Mucosa of stomach (tissue), 1 donor: ENCODE results near the gene C1RL.
A peak's percentile ranks its signal among the peaks of the same experiment; 100 is the strongest.

Experiments used
- H3K27me3 ChIP-seq: one replicate; pipeline ENCODE4 v1.7.0; 2013; ENCODE audit warnings: mild to moderate bottlenecking, low read length; ENCODE audit not compliant: control insufficient read depth, insufficient read depth
- H3K36me3 ChIP-seq: one replicate; pipeline ENCODE4 v1.7.0; 2013; ENCODE audit warnings: low read length; ENCODE audit not compliant: control insufficient read depth, insufficient read depth
- H3K4me1 ChIP-seq: one replicate; pipeline ENCODE4 v1.7.0; 2013; ENCODE audit warnings: mild to moderate bottlenecking, low read length; ENCODE audit not compliant: control insufficient read depth, insufficient read depth
- H3K4me3 ChIP-seq: one replicate; pipeline ENCODE4 v1.7.0; 2013; ENCODE audit warnings: low read length
- H3K9ac ChIP-seq: one replicate; pipeline ENCODE4 v1.7.0; 2013; ENCODE audit warnings: mild to moderate bottlenecking, low read length, moderate library complexity
- H3K9me3 ChIP-seq: one replicate; pipeline ENCODE4 v1.7.0; 2013; ENCODE audit warnings: mild to moderate bottlenecking, low read length, moderate library complexity; ENCODE audit not compliant: control insufficient read depth
- donor health status: Pancreatic carcinoma.

The C1RL gene

DNA sequence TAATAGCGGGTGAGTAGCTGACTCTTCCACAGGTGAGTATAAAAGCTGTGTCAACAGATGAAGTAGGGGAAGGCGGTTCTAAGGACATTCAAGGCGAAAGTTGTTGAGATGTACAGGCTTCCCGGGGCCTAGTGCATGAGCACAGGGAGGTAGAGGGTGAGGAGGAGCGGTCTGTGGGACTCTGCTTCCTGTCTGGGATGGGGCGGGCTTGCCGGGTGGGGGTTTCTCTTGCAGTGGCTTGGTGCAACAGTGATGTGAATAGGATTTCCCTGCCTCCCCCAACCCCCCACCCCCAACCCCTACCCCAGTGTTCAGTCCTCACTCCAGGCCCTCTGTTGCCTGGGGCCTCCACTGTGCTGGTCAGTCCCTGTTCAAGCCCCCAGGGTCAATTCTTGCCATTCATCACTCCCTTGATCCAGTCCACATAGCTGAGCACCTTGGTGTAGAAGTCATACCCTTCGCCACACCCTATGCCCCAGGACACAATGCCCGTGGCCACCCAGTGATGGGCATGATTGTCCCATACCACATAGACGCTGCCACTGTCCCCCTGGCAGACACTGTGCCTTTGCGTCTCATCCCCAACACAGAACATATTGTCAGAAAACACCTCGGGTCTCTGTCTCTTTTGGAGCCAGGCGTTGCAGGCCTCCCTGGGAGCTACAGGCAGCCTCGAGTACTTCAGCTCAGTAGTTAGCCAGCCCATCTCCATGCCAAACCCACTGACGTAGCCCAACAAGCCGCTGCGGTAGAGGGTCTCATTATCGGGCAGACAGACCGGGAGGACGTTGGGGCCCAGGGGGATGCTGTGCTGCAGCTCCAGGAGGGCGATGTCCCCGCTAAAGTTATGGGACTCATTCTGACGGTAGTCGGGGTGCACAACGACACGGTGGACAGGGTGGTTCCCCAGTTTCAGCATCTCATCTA lies 12.7 kb downstream of the C1RL start:
- Histone ChIP-seq H3K4me3 (no peak overlapping the region), H3K4me1 (peaks cover 9% of the 10 kb centered on the region), H3K9me3 (no peaks in the 10 kb centered on the region), H3K9ac (no peak overlapping the region), H3K27me3 (peaks cover 5% of the 10 kb centered on the region), H3K36me3 (no peaks in the 10 kb centered on the region)

DNA sequence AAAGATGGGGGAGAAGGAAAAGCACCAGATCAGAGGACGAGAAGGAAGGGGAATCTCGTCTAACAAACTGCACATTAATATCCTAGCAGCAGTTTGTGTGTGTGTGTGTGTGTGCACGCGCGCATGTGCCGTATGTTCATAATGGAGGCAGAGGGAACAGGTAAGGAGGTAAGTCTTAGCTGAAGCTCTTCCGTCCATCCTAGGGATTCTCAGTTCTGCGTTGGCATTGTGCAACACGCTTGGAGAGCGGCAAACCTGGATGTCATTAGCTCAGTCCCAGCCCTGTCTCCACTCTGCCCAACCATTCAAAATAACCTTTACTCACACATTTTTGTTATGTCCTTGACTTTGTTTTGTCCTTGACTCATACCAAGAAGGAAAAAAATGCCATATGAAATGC lies 15.1 kb downstream of the C1RL start:
- Histone ChIP-seq H3K36me3 (no peaks in the 10 kb centered on the region), H3K4me1 (peaks cover 9% of the 10 kb centered on the region), H3K4me3 (no peak overlapping the region), H3K9ac (no peak overlapping the region), H3K27me3 (peaks cover 5% of the 10 kb centered on the region), H3K9me3 (no peaks in the 10 kb centered on the region)

DNA sequence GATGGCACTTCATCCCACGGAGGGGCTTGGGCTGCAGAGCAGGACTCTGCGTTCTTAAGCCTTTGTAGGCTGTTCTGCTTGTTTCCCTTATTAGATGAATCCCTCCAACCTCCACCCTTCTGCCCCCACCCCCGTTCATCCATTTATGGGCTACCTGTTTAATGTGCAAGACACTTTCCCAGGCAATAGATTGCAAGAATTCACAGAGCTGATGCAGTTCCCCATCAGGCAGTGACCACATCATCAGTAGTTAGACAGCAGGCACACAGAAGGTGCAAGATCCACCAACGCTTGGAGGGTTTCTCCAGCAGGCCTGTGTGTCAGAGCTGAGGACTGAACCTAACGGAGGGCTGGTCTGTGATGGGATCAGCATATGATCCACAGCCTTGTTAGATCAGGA lies 15.5 kb downstream of the C1RL start:
- H3K36me3 ChIP-seq: no peaks in the 10 kb centered on the region
- H3K4me1 ChIP-seq: peaks cover 9% of the 10 kb centered on the region
- H3K27me3 ChIP-seq: peaks cover 5% of the 10 kb centered on the region
- no peak overlapping the region for H3K4me3 ChIP-seq
- no peaks in the 10 kb centered on the region for H3K9me3 ChIP-seq
- H3K9ac ChIP-seq: no peak overlapping the region

DNA sequence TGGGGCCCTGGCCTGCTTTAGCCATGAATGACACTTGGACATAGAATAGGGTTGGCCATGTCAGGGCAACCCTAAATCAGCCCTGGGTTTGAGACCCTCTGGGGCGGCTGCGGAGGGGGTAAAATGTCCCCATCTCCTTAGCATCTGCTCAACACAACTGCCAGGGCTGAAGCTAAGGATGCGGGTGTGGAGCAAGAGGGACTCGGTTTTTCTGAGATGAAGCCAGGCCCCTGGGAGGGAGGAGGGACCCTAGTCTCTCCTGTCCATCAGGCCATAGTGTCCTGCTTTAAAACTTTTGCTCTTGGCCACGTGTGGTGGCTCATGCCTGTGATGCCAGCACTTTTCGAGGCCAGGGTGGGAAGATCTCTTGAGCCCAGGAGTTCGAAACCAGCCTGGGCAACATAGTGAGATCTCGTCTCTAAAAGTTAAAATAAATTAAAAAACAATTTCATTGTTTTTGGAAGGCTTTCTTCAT lies 16.0 kb downstream of the C1RL start:
- H3K36me3 ChIP-seq: no peaks in the 10 kb centered on the region
- H3K4me3 ChIP-seq: no peak overlapping the region
- H3K4me1 ChIP-seq: peaks cover 9% of the 10 kb centered on the region
- peak overlapping the region; percentile 14 for H3K9ac ChIP-seq
- no peaks in the 10 kb centered on the region for H3K9me3 ChIP-seq
- peaks cover 5% of the 10 kb centered on the region for H3K27me3 ChIP-seq

DNA sequence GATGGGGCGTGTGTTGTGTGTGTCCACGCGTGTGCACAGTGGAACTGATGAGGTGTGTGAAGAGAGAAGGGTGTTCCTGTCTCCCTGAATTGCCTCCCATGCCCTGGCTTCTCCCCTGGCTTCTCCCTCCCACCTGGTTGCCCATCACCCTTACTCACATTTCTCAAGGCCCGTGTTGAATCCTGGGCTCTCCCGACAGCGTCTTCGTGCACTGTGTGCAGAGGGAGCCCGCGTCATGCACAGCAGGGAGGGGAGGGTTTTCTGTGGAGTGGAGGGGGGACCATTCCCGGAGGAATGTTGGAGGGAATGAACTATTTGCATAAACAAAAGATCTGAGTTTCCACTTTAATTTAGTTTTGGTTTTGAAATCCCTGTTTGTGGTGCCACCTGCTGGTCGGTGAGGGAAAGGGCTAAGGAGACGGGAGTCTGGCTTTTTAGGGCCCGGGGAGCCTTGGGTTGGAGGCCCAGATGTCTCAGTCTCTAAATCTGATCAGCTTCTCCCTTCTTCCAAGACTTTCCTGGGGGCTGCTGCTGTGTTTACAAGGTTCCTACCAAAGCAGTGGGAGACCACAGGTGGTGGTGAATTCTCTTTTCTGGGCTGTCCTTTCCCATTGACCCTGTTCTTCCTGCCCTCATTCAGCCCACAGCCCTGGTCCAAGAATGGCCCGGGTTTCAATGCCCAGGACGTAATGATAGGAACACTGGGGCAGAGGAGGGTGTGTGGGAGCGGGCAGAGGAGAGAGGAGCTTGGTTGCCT lies 16.6 kb downstream of the C1RL start, which contains the start of gene C1R:
C1R (minus strand) TSS at position 217 of the 757 bp plus-strand sequence; CDS start at position 160, 57 bp downstream.
- peaks cover 5% of the 10 kb centered on the region for H3K27me3 ChIP-seq
- H3K9me3 ChIP-seq: no peaks in the 10 kb centered on the region
- no peaks in the 10 kb centered on the region for H3K36me3 ChIP-seq
- peak within 1 kb of the TSS; percentile 75 for H3K4me3 ChIP-seq
- H3K4me1 ChIP-seq: peaks cover 9% of the 10 kb centered on the region
- peak within 1 kb of the TSS; percentile 49 for H3K9ac ChIP-seq

DNA sequence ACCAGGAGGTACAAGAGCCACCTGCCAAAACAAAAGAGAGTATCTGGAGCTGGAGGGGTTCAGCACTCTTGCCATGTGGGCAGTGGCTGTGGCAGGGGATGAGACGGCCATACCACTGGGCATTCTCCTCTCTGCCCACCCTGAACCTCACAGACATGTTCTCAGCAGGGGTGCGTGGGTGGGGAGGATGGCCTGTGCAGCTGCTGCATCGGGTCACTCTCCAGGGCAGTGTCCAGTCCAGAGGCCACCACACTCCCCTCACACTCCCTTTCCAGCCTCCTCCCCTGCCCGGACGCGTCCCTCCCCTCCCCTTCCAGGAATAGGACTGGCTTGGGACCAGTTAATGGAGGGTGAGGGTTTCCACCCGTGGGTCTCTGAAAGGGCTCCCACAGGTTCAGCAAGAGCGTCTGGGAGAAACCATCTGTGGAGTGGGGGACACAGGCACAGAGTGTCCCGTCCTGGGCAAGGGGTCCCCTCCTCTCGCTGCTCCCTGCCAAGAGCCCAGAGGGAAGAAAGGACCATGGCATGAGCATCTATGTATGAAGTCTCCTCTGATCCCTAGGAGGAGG lies 17.3 kb downstream of the C1RL start:
- H3K9me3 ChIP-seq: no peaks in the 10 kb centered on the region
- H3K4me3 ChIP-seq: peak overlapping the region; percentile 75
- peak overlapping the region; percentile 49 for H3K9ac ChIP-seq
- H3K36me3 ChIP-seq: no peaks in the 10 kb centered on the region
- peaks cover 5% of the 10 kb centered on the region for H3K27me3 ChIP-seq
- H3K4me1 ChIP-seq: peaks cover 9% of the 10 kb centered on the region

DNA sequence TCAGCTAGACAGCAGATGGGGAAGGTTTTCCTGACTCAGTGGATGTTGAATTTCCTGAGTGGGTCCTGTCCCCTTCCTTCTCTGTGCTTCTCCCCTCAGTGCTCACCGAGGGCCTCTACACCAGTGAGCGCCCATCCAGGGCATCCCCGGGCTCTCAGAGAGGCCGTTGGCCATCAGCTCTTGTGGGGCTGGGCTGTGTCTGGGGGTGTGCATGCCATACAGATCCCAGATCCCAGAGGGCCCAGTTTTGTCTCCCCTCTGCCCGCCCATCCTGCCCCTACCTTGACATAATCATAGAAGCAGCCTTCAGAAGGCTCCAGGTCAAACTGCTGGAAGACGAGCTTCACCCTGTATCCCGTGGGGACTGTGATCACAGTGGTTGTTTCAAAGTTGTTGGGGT lies 17.8 kb downstream of the C1RL start:
- Histone ChIP-seq H3K36me3 (no peaks in the 10 kb centered on the region), H3K4me3 (no peak overlapping the region), H3K9me3 (no peaks in the 10 kb centered on the region), H3K4me1 (peaks cover 9% of the 10 kb centered on the region), H3K27me3 (peaks cover 5% of the 10 kb centered on the region), H3K9ac (peak overlapping the region; percentile 32)

DNA sequence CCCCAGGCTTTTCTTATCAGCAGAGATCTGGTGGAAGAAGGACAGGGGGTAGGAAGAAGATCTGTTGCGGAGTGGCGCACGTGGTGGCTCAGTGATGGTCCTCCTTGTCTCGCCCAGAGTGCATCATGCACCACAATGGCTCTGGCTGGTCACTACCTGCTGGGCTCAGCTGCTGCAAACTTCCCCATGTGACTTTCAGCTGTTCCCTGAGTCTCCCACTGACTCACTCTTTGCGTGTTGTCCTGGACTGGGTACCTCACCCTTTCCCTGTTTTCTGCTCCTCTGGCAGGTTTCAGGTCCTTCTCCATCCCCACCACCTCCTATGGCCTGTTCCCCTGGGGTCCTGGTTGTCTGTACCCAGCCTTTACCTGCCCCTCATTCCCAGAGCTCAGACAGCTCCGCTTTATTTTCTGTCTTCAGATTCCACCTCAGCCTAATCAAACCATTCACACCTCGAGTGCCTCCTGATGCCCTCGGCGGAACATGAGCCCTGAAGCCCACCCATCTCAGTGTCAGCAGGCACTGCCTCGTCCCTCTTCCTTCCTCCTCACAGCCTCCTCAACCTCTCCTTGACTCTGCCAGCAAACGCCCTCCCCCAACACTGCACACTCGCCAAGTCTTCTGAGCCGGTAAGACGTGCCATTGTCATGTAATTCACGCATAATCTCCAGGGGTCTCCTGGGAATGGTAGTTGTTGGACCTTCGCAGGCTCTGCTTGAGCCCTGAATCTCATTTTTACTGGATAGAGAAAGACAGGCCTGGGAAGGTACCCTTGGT lies 18.6 kb downstream of the C1RL start:
- Histone ChIP-seq H3K4me3 (no peak overlapping the region), H3K9ac (peak overlapping the region; percentile 32)

DNA sequence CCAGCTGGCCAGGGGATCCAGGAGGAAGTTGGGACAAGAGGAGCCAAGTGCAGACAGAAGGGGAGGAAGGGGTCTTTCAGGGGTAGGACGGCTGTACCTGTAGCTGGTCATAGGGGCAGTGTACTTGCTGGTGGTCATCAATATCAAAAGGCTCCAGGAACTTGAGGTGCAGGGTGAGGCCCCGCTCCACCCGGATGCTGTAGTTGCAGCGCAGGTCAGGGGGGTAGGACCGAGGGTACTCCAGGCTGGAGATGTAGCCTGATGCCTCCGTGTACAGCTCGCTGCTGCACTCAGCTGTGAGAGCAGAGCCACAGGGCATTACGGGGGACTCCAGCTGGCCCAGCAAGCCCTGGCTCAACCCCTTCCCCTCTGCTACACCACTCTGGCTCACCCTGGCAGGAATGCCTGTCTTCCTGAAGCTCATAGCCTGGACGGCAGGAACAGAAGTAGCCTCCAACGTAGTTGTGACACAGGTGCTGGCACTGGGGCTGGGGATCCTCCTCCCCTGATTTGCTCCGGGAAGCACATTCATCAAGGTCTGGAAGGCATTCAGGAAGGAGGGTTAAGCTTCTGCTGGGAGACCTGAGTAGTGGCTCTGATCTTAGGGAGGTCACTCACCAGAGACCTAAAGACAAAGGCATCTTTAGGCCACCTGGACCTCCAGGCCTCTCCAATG lies 19.7 kb downstream of the C1RL start:
- no peak overlapping the region for H3K9ac ChIP-seq
- H3K36me3 ChIP-seq: no peaks in the 10 kb centered on the region
- no peak overlapping the region for H3K4me3 ChIP-seq
- peaks cover 5% of the 10 kb centered on the region for H3K27me3 ChIP-seq
- no peaks in the 10 kb centered on the region for H3K9me3 ChIP-seq
- H3K4me1 ChIP-seq: peaks cover 9% of the 10 kb centered on the region

More for the DNA sequence above, 18.6 kb downstream of the C1RL start:
- Histone ChIP-seq H3K4me1 (peaks cover 9% of the 10 kb centered on the region), H3K9me3 (no peaks in the 10 kb centered on the region), H3K27me3 (peaks cover 5% of the 10 kb centered on the region), H3K36me3 (no peaks in the 10 kb centered on the region)

DNA sequence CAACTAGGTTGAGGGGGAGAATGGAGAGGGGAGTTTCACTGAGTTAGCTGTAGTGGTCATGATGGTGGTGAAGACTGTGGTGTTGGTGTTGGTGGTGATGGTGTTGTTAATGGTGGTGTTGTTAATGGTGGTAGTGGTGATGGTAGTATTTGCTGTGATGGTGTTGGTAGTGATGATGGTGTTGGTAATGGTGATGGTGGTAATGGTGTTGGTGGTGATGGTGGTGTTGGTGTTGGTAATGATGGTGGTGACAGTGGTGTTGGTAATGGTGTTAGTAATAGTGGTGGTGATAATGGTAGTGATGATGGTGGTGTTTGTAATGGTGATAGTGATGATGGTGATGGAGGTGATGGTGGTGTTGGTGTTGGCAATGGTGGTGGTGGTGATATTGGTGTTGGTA lies 25.9 kb downstream of the C1RL start:
- Histone ChIP-seq H3K9me3 (no peaks in the 10 kb centered on the region), H3K4me3 (no peak overlapping the region), H3K9ac (no peak overlapping the region), H3K4me1 (no peaks in the 10 kb centered on the region), H3K36me3 (peaks cover 6% of the 10 kb centered on the region), H3K27me3 (no peaks in the 10 kb centered on the region)

DNA sequence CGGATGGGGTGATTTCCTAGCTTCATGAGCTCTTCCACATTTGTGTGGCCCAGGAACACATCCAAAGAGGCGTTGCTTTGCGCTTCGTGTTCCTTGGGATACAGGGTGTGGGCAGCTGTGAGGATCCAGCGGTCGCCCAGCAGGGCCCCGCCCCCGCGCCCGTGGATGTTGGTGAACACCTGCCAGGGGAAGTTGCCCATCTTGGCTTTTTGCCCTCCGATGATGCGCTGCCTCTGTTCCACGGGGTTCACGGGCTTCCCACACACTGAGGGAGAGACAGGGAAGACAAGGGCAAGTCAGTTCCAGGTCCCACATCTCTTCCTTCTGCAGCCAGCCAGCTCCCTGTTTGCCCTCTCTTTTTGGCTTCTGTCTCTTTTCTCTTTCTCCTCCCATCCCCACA lies 28.0 kb downstream of the C1RL start:
- Histone ChIP-seq H3K36me3 (peaks cover 6% of the 10 kb centered on the region), H3K9me3 (no peaks in the 10 kb centered on the region), H3K4me3 (no peak overlapping the region), H3K9ac (no peak overlapping the region), H3K27me3 (no peaks in the 10 kb centered on the region), H3K4me1 (no peaks in the 10 kb centered on the region)
